ENCODE data around the gene SNX32.

DNA sequence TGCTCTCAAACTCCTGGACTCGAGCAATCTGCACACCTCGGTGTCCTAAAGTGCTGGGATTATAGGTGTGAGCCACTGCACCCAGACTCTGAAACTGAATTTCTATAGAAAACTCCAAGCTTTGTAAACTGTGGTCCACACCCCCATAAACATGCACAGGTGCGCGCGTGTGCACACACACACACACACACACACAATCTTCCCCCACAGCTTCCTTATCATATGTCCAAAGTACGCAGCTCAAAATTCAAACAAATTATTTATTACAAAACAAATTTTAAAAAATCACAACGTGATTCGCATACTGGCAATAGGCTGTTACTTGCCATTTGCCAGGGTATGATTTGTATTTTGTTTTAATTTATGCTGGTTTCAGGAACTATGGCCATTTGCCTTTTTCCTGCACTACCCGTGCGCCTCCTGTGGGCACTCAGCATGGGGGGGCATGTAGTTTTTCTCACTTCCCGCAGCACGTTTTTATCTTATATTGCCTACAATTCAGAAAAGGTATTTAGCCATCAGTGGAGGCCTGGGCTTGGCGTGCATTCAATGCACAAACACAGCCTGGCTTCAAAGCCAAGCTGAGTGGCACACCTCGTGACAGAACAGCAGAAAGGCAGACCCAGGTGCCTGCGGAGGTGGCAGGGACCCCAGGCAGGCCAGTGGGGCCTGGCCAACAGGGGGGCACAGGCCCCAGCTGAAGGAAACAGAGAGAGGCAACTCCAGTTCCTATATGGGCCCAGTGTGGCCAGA is 10.8 kb upstream of the SNX32 start:
- TF ChIP-seq, protein P1, sequence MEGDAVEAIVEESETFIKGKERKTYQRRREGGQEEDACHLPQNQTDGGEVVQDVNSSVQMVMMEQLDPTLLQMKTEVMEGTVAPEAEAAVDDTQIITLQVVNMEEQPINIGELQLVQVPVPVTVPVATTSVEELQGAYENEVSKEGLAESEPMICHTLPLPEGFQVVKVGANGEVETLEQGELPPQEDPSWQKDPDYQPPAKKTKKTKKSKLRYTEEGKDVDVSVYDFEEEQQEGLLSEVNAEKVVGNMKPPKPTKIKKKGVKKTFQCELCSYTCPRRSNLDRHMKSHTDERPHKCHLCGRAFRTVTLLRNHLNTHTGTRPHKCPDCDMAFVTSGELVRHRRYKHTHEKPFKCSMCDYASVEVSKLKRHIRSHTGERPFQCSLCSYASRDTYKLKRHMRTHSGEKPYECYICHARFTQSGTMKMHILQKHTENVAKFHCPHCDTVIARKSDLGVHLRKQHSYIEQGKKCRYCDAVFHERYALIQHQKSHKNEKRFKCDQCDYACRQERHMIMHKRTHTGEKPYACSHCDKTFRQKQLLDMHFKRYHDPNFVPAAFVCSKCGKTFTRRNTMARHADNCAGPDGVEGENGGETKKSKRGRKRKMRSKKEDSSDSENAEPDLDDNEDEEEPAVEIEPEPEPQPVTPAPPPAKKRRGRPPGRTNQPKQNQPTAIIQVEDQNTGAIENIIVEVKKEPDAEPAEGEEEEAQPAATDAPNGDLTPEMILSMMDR (IDR thresholded peaks at IDR 0.05; ENCODE audit: extremely low read depth in 1 of 2, insufficient read depth in 1 of 2, low read depth in 1 of 2, low read length in 2 of 2), result no peak
- TF ChIP-seq EZH2 (IDR thresholded peaks at IDR 0.05; ENCODE audit: borderline replicate concordance, low read depth, low read length, severe bottlenecking) (no peak), POLR2A (IDR thresholded peaks at IDR 0.05; ENCODE audit: low read depth, low read length) (no peak), POLR2AphosphoS5 (IDR thresholded peaks at IDR 0.05; ENCODE audit: insufficient read depth, low read depth, low read length) (no peak), MYC (IDR thresholded peaks at IDR 0.05; ENCODE audit: low read depth, low read length) (no peak), JUN (IDR thresholded peaks at IDR 0.05; ENCODE audit: borderline replicate concordance, insufficient read depth, insufficient read length, low read depth) (no peak)
- TF ChIP-seq, protein P2, sequence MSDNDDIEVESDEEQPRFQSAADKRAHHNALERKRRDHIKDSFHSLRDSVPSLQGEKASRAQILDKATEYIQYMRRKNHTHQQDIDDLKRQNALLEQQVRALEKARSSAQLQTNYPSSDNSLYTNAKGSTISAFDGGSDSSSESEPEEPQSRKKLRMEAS (IDR thresholded peaks at IDR 0.05; ENCODE audit: insufficient read depth, insufficient read length), result no peak

Data from endothelial cell of umbilical vein (primary cell).